Aorta (tissue), 5 donors: ENCODE data around the gene SNAP25. TPM values are rescaled to one million over a fixed set of nuclear protein-coding genes. Genes with fewer than 3 reads are reported as not detected.

Source experiments
- ATAC-seq: fragments of 200-7000 bp; cut with Tn5 transposase; one replicate; pipeline ENCODE4 v1.9.1; 2022; ENCODE audit warnings: moderate library complexity; ENCODE audit not compliant: low FRiP score
- DNase-seq, 2 donors: peaks; one replicate each; pipeline ENCODE4 v3.0.0-alpha.2; 2020
- H3K27ac ChIP-seq, 2 donors: one replicate each; pipeline ENCODE4 v1.5.1; 2013; ENCODE audit warnings: low read length in 2 of 2, mild to moderate bottlenecking in 2 of 2, moderate library complexity in 2 of 2, control low read depth in 1 of 2, inconsistent platforms in 1 of 2, low read depth in 1 of 2
- H3K27me3 ChIP-seq, 2 donors: one replicate each; pipeline ENCODE4 v1.6.1; 2013; ENCODE audit warnings: control low read depth in 1 of 2, low read length in 1 of 2, mild to moderate bottlenecking in 1 of 2, moderate library complexity in 1 of 2; ENCODE audit not compliant: insufficient read depth in 2 of 2, control insufficient read depth in 1 of 2
- H3K36me3 ChIP-seq, 2 donors: one replicate each; pipeline ENCODE4 v1.6.1; 2013; ENCODE audit warnings: control low read depth in 1 of 2, low read length in 1 of 2, mild to moderate bottlenecking in 1 of 2; ENCODE audit not compliant: insufficient read depth in 2 of 2, control insufficient read depth in 1 of 2
- H3K4me1 ChIP-seq, 2 donors: one replicate each; pipeline ENCODE4 v1.6.1; 2013; ENCODE audit warnings: low read length in 2 of 2, control low read depth in 1 of 2, mild to moderate bottlenecking in 1 of 2, moderate library complexity in 1 of 2; ENCODE audit not compliant: insufficient read depth in 2 of 2, control insufficient read depth in 1 of 2
- H3K4me3 ChIP-seq, 2 donors: one replicate each; pipeline ENCODE4 v1.5.1; 2013; ENCODE audit warnings: low read length in 2 of 2, control low read depth in 1 of 2, mild to moderate bottlenecking in 1 of 2
- H3K9me3 ChIP-seq: one replicate; pipeline ENCODE4 v1.6.1; 2013; ENCODE audit warnings: mild to moderate bottlenecking, low read length; ENCODE audit not compliant: control insufficient read depth
- WGBS, 2 donors: extraction: QIAGEN DNeasy Blood & Tissue Kit; methylation state at CpG; one replicate each; pipeline ENCODE4 v1.1.7; 2013; 5-methylcytosine and 5-hydroxymethylcytosine counted together
- intact Hi-C, 2 donors: fragments of 100-400 bp; cut with DNase I; formaldehyde crosslinking; loops; one replicate each; pipeline versions ENCODE4 v1.14.2 to v1.15.0; 2022
- polyA plus RNA-seq, 2 donors: library from polyadenylated mRNA; stranded (reverse); fragments of 200-250 nt; gene quantifications; one replicate each; pipeline ENCODE4 v1.2.3, GENCODE V29; 2013
- total RNA-seq, 2 donors: library from RNA; stranded (reverse); fragmentation: NEBNext Ultra II Directional; extraction: Animal tissue kit (Norgen Biotek cat#: 25700); gene quantifications; one replicate each; pipeline ENCODE4 v1.2.1, GENCODE V29; 2021
- donor health status: healthy with polysubstance abuse.
- donor health status: Bipolar disorder and iron deficiency.
- donor health status: DM: no; HTN: no; CAD: no.
- donor health status: DM: no; HTN: no; CAD: no.
- donor health status: DM: yes; HTN: yes; CAD: no.

SNAP25 gene
- total and polyA plus RNA-seq, 4 donors: 2.1 to 15.5 (median 7.1) TPM

- H3K4me3 ChIP-seq: no peak overlapping the region
- DNase-seq: no peak
- intact Hi-C loops: no loop called here
- no peaks in the 10 kb centered on the region for H3K36me3 ChIP-seq
- H3K27me3 ChIP-seq: no peaks in the 10 kb centered on the region
- no peak overlapping the region for H3K27ac ChIP-seq
- no peak for ATAC-seq
- H3K9me3 ChIP-seq: no peaks in the 10 kb centered on the region
- H3K4me1 ChIP-seq: no peaks in the 10 kb centered on the region
Observed at GRCh38 chr20:10200330-10200729, 18.3 kb upstream of the SNAP25 start.

GRCh38 chr20:10201321-10201870, 17.2 kb upstream of the SNAP25 start:
- H3K36me3 ChIP-seq: no peaks in the 10 kb centered on the region
- H3K27me3 ChIP-seq: no peaks in the 10 kb centered on the region
- 55 to 57% methylated on average over 3 of the region's 3 CpGs for WGBS, 2 donors
- no peak overlapping the region for H3K27ac ChIP-seq
- H3K4me3 ChIP-seq: no peak overlapping the region
- DNase-seq: no peak
- no peak for ATAC-seq
- H3K9me3 ChIP-seq: no peaks in the 10 kb centered on the region
- H3K4me1 ChIP-seq: no peaks in the 10 kb centered on the region
- intact Hi-C loops: no loop called here

- 30 to 58% methylated on average over 1 of the region's 1 CpG for WGBS, 2 donors
- Histone ChIP-seq H3K4me1 (no peaks in the 10 kb centered on the region), H3K27me3 (peaks cover 0 to 2% of the 10 kb centered on the region in 2 donors), H3K9me3 (peaks cover 2% of the 10 kb centered on the region), H3K36me3 (no peaks in the 10 kb centered on the region), H3K4me3 (no peak overlapping the region), H3K27ac (no peak overlapping the region)
- DNase-seq (no peak), ATAC-seq (no peak)
- intact Hi-C loops: no loop called here
Observed at GRCh38 chr20:10209091-10209490, 9.5 kb upstream of the SNAP25 start.

GRCh38 chr20:10213526-10213925, 5.1 kb upstream of the SNAP25 start:
- 79 to 88% methylated on average over 2 of the region's 2 CpGs for WGBS, 2 donors
- Histone ChIP-seq H3K9me3 (peaks cover 2% of the 10 kb centered on the region), H3K36me3 (no peaks in the 10 kb centered on the region), H3K4me1 (no peaks in the 10 kb centered on the region), H3K27ac (no peak overlapping the region), H3K27me3 (peaks cover 0 to 2% of the 10 kb centered on the region in 2 donors), H3K4me3 (no peak overlapping the region)
- no peak for DNase-seq
- no peak for ATAC-seq
- intact Hi-C loops: loop anchor here in 1 of 2 donors (10.0 kb wide), 1 partner anchor 229 kb away; no protein-coding TSS in a partner anchor

GRCh38 chr20:10216146-10216791, 2.4 kb upstream of the SNAP25 start:
- DNase-seq (no peak), ATAC-seq (no peak)
- H3K9me3 ChIP-seq: no peaks in the 10 kb centered on the region
- no peaks in the 10 kb centered on the region for H3K4me1 ChIP-seq
- no peaks in the 10 kb centered on the region for H3K36me3 ChIP-seq
- no peak overlapping the region for H3K4me3 ChIP-seq
- 35 to 37% methylated on average over 4 of the region's 4 CpGs for WGBS, 2 donors
- peak overlapping the region in 1 of 2 donors; percentile 33 for H3K27ac ChIP-seq
- H3K27me3 ChIP-seq: peaks cover 0 to 2% of the 10 kb centered on the region in 2 donors
- intact Hi-C loops: loop anchor here (2.0 to 10.0 kb wide), 4 partner anchors 43 to 239 kb away; no protein-coding TSS in a partner anchor

GRCh38 chr20:10217721-10218410, 764 bp upstream of the SNAP25 start:
- peaks cover 0 to 4% of the 10 kb centered on the region in 2 donors for H3K27me3 ChIP-seq
- intact Hi-C loops: loop anchor here (2.0 to 10.0 kb wide), 5 partner anchors 45 to 241 kb away; partner anchors contain the start of genes MKKS (in 1 of the 2) and SLX4IP (in 1 of the 2)
- peak overlapping the region in 1 of 2 donors; percentile 11 for H3K4me3 ChIP-seq
- 1% methylated on average over 40 of the region's 40 CpGs for WGBS, 2 donors
- H3K27ac ChIP-seq: peak overlapping the region in 1 of 2 donors; percentile 78
- ATAC-seq (peak; percentile 60), DNase-seq (peak; percentile 70 to 81)
- H3K9me3 ChIP-seq: no peaks in the 10 kb centered on the region
- no peaks in the 10 kb centered on the region for H3K36me3 ChIP-seq
- H3K4me1 ChIP-seq: no peaks in the 10 kb centered on the region

- intact Hi-C loops: loop anchor here (2.0 to 10.0 kb wide), 4 partner anchors 148 to 242 kb away; partner anchors contain the start of genes MKKS (in 1 of the 2) and SLX4IP (in 1 of the 2)
- peak; percentile 92 for ATAC-seq
- WGBS, 2 donors: 1% methylated on average over 23 to 32 of the region's 32 CpGs
- H3K4me3 ChIP-seq: peak overlapping the region; percentile 36 to 62
- H3K36me3 ChIP-seq: no peaks in the 10 kb centered on the region
- peaks cover 0 to 2% of the 10 kb centered on the region in 2 donors for H3K27me3 ChIP-seq
- DNase-seq: peak; percentile 85 to 96
- peak overlapping the region in 1 of 2 donors; percentile 39 for H3K27ac ChIP-seq
- H3K4me1 ChIP-seq: no peaks in the 10 kb centered on the region
- H3K9me3 ChIP-seq: no peaks in the 10 kb centered on the region
Observed at GRCh38 chr20:10219452-10219791, 792 bp downstream of the SNAP25 start.

GRCh38 chr20:10219993-10220750, 1.5 kb downstream of the SNAP25 start:
- no peaks in the 10 kb centered on the region for H3K9me3 ChIP-seq
- WGBS, 2 donors: 87 to 88% methylated on average over 4 of the region's 4 CpGs
- no peak for ATAC-seq
- H3K4me1 ChIP-seq: no peaks in the 10 kb centered on the region
- H3K4me3 ChIP-seq: no peak overlapping the region
- DNase-seq: no peak
- H3K36me3 ChIP-seq: no peaks in the 10 kb centered on the region
- peaks cover 0 to 2% of the 10 kb centered on the region in 2 donors for H3K27me3 ChIP-seq
- H3K27ac ChIP-seq: no peak overlapping the region
- intact Hi-C loops: loop anchor here (2.0 to 10.0 kb wide), 5 partner anchors 147 to 243 kb away; partner anchors contain the start of genes MKKS (in 1 of the 2) and SLX4IP (in 1 of the 2)
